ENCODE data around the gene RBFA. TPM values are rescaled to one million over a fixed set of nuclear protein-coding genes. Genes with fewer than 3 reads are reported as not detected.

The RBFA gene
- total and polyA plus RNA-seq, 2 donors (not counting 3 experiments of a cell fraction or from before 2014, with no cell fraction given) = 27.4 to 34.8 TPM

- FAIRE-seq = no peak
- H3K9me1 ChIP-seq (replicated peaks; ENCODE audit: control insufficient read depth, extremely low read depth, insufficient read depth, low read length) = no peaks in the 10 kb centered on the region
- no peak overlapping the region for H2AFZ ChIP-seq (ENCODE audit: low read depth, low read length)
- POLR2A ChIA-PET = no interaction called here
- no peaks in the 10 kb centered on the region for H3K9me3 ChIP-seq (replicated peaks; ENCODE audit: control insufficient read depth, insufficient read depth, low read length)
- CTCF ChIA-PET = no interaction called here
- H3K4me2 ChIP-seq (ENCODE audit: insufficient read depth, low read length) = no peak overlapping the region
- H3K36me3 ChIP-seq (ENCODE audit: control insufficient read depth in 2 of 2, extremely low read depth in 1 of 2, insufficient read depth in 2 of 2, low read length in 2 of 2) = no peaks in the 10 kb centered on the region
- peaks cover 18% of the 10 kb centered on the region for H3K79me2 ChIP-seq (ENCODE audit: control insufficient read depth, insufficient read depth, low read length)
- intact Hi-C loops (cut with micrococcal nuclease) = loop anchor here (10.0 kb wide), 1 partner anchor 653 kb away; no protein-coding TSS in a partner anchor
- DNase-seq (ENCODE audit: low read depth, low spot score) = no peak
- no peak overlapping the region for H3K4me3 ChIP-seq (replicated peaks in 1 of 3; ENCODE audit: insufficient read depth in 1 of 3, low read depth in 1 of 3, low read length in 3 of 3)
- dilution Hi-C loops (cut with MboI; ENCODE audit: extremely low pct_ligation_motif_present, low sequenced_read_pairs) = no loop called here
- no TSS peak for BruUV-seq (replicated peaks)
- H3K9ac ChIP-seq (replicated peaks; ENCODE audit: extremely low read depth, insufficient read depth, low read length) = no peak overlapping the region
- H3K4me1 ChIP-seq (ENCODE audit: control insufficient read depth, extremely low read depth, insufficient read depth, low read length) = peaks cover 9% of the 10 kb centered on the region
- no peaks in the 10 kb centered on the region for H3K27me3 ChIP-seq (ENCODE audit: control insufficient read depth in 2 of 2, insufficient read depth in 2 of 2, low read length in 2 of 2)
- H4K20me1 ChIP-seq (replicated peaks; ENCODE audit: control insufficient read depth, extremely low read depth, insufficient read depth, low read length) = no peaks in the 10 kb centered on the region
- TF ChIP-seq GATA2 (IDR thresholded peaks at IDR 0.05; ENCODE audit: insufficient read depth, insufficient read length, low read depth, low read length) (no peak), POLR2AphosphoS5 (IDR thresholded peaks at IDR 0.05; ENCODE audit: insufficient read depth, low read depth, low read length) (no peak), EZH2 (IDR thresholded peaks at IDR 0.05; ENCODE audit: borderline replicate concordance, low read depth, low read length, severe bottlenecking) (no peak), POLR2A (IDR thresholded peaks at IDR 0.05; ENCODE audit: low read depth, low read length) (no peak), JUN (IDR thresholded peaks at IDR 0.05; ENCODE audit: borderline replicate concordance, insufficient read depth, insufficient read length, low read depth) (no peak), FOS (IDR thresholded peaks at IDR 0.05; ENCODE audit: borderline replicate concordance, insufficient read depth, low read length) (no peak), CTCF (IDR thresholded peaks at IDR 0.05; ENCODE audit: extremely low read depth in 1 of 2, insufficient read depth in 1 of 2, low read depth in 1 of 2, low read length in 2 of 2) (no peak), MAX (IDR thresholded peaks at IDR 0.05; ENCODE audit: insufficient read depth, insufficient read length) (no peak), MYC (IDR thresholded peaks at IDR 0.05; ENCODE audit: low read depth, low read length) (no peak)
- no peak overlapping the region for H3K27ac ChIP-seq (ENCODE audit: insufficient read depth, low read depth, low read length)
Measured at GRCh38 chr18:80037869-80038630, 3.8 kb downstream of the RBFA start.
